Measurements from ENCODE around the gene COA7.

- no peak for TF ChIP-seq EZH2 (IDR thresholded peaks at IDR 0.05)
- no peak for TF ChIP-seq CTCF (IDR thresholded peaks at IDR 0.05)
- TF ChIP-seq EZH2phosphoT487 (IDR thresholded peaks at IDR 0.05) = no peak
Observed at GRCh38 chr1:52665006-52665941, 32.9 kb downstream of the COA7 start.

Data from neural progenitor cell (in vitro differentiated cells).